Loucy (cell line): ENCODE data around the gene WWOX.

ENCODE experiments used
- CTCF ChIP-seq: fragments of 200-600 bp; sonication (generic); conservative IDR thresholded peaks from 2 replicates; pipeline ENCODE4 v1.5.1; 2014; ENCODE audit warnings: mild to moderate bottlenecking, antibody characterized with exemption, low read length
- EZH2phosphoT487 ChIP-seq: fragments of 200-600 bp; IDR thresholded peaks from 2 replicates; pipeline ENCODE4 v1.6.1; 2018; ENCODE audit warnings: antibody characterized with exemption, mild to moderate bottlenecking, moderate library complexity, borderline replicate concordance

GRCh38 chr16:78489072-78489471 is 389.6 kb downstream of the WWOX start:
- TF ChIP-seq CTCF (no peak), EZH2phosphoT487 (no peak)
